Immature natural killer cell (primary cell): ENCODE results near the gene GPC1. TPM values are rescaled to one million over a fixed set of nuclear protein-coding genes. Genes with fewer than 3 reads are reported as not detected.

ENCODE experiments used
- DNase-seq, 3 donors: peaks; one replicate each; pipeline ENCODE4 v3.0.0; 2022; ENCODE audit warnings: mixed read lengths in 1 of 3
- H3K27ac Mint-ChIP-seq, 6 donors: one replicate each; pipeline ENCODE4 v1.8.0; 2020; ENCODE audit warnings: mixed read lengths in 6 of 6, mild to moderate bottlenecking in 5 of 6, inconsistent platforms in 4 of 6, moderate library complexity in 3 of 6
- H3K27me3 Mint-ChIP-seq, 3 donors: one replicate each; pipeline ENCODE4 v1.8.0; 2020 to 2021; ENCODE audit warnings: low read depth in 3 of 3, mild to moderate bottlenecking in 3 of 3, mixed read lengths in 3 of 3, moderate library complexity in 3 of 3, inconsistent platforms in 1 of 3
- H3K36me3 Mint-ChIP-seq, 3 donors: one replicate each; pipeline ENCODE4 v1.8.0; 2020; ENCODE audit warnings: mixed read lengths in 3 of 3, inconsistent platforms in 2 of 3, mild to moderate bottlenecking in 2 of 3
- H3K4me1 Mint-ChIP-seq, 2 donors: one replicate each; pipeline ENCODE4 v1.8.0; 2020; ENCODE audit warnings: inconsistent platforms in 2 of 2, mild to moderate bottlenecking in 2 of 2, mixed read lengths in 2 of 2, moderate library complexity in 1 of 2
- H3K4me3 Mint-ChIP-seq, 5 donors: one replicate each; pipeline ENCODE4 v1.8.0; 2020; ENCODE audit warnings: mild to moderate bottlenecking in 5 of 5, mixed read lengths in 5 of 5, inconsistent platforms in 3 of 5, moderate library complexity in 3 of 5
- H3K9me3 Mint-ChIP-seq, 6 donors: one replicate each; pipeline ENCODE4 v1.8.0; 2020; ENCODE audit warnings: mild to moderate bottlenecking in 6 of 6, mixed read lengths in 6 of 6, inconsistent platforms in 4 of 6, moderate library complexity in 3 of 6
- polyA plus RNA-seq, 3 donors: library from polyadenylated mRNA; unstranded; fragments of 300-500 nt; fragmentation: Illumina TruSeq; gene quantifications; one replicate each; pipeline ENCODE4 v1.2.3, GENCODE V29; 2021

GPC1 gene
- polyA plus RNA-seq, 3 donors from 2014 or later = not detected

- Mint-ChIP-seq H3K27ac (no peak overlapping the region), H3K4me1 (no peaks in the 10 kb centered on the region), H3K9me3 (peaks cover 0 to 10% (median 3%) of the 10 kb centered on the region in 6 donors), H3K27me3 (peaks cover 0 to 4% (median 0%) of the 10 kb centered on the region in 3 donors), H3K4me3 (no peak overlapping the region), H3K36me3 (peaks cover 0 to 3% (median 0%) of the 10 kb centered on the region in 3 donors)
- DNase-seq = no peak
Measured at GRCh38 chr2:240425697-240426096, 9.8 kb upstream of the GPC1 start.

GRCh38 chr2:240426845-240427721, 8.4 kb upstream of the GPC1 start:
- peaks cover 0 to 8% (median 1%) of the 10 kb centered on the region in 6 donors for H3K9me3 Mint-ChIP-seq
- H3K4me1 Mint-ChIP-seq = no peaks in the 10 kb centered on the region
- peaks cover 0 to 4% (median 0%) of the 10 kb centered on the region in 3 donors for H3K27me3 Mint-ChIP-seq
- H3K27ac Mint-ChIP-seq = no peak overlapping the region
- no peak for DNase-seq
- H3K4me3 Mint-ChIP-seq = no peak overlapping the region
- peaks cover 0 to 3% (median 0%) of the 10 kb centered on the region in 3 donors for H3K36me3 Mint-ChIP-seq

DNA sequence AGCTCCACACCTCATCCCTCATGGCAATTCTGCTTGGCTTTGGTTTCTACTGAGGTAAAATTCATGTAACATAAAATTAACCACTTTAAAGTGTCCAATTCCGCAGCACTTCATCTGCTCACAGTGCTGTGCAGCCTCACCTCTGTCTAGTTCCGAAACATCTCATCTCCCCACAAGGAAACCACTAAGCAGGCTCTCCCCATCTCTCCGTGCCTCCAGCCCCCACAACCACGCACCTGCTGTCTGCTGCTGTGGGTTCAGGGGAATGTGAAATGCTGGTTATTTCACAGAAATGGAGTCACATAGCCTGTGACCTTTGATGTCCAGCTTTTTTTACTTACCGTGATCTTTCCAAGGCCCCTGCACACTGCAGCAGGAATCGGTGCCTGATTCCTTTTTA, 7.7 kb upstream of the GPC1 start:
- peaks cover 0 to 4% (median 3%) of the 10 kb centered on the region in 3 donors for H3K27me3 Mint-ChIP-seq
- DNase-seq = no peak
- no peak overlapping the region for H3K4me3 Mint-ChIP-seq
- H3K27ac Mint-ChIP-seq = no peak overlapping the region
- H3K36me3 Mint-ChIP-seq = peaks cover 0 to under 1% (median 0%) of the 10 kb centered on the region in 3 donors
- no peaks in the 10 kb centered on the region for H3K4me1 Mint-ChIP-seq
- peaks cover 0 to 1% (median 0%) of the 10 kb centered on the region in 6 donors for H3K9me3 Mint-ChIP-seq

DNA sequence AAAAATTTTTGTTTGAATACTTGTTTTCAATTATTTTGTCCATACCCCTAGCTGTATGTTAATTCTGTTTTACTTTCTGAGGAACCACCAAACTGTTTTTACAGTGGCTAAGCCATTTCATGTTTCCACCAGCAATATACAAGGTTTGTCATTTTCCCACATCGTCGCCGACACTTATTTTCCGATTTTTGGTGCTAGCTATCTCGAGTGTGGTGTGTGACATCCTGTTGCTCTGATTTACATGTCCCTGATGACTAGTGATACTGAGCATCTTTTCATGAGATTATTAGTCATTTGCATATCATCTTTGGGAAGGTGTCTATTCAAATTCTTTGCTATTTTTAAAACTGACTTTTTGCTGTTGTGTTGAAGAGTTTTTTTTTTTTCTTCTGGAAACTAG, 7.2 kb upstream of the GPC1 start:
- no peaks in the 10 kb centered on the region for H3K36me3 Mint-ChIP-seq

GRCh38 chr2:240429341-240429871, 6.1 kb upstream of the GPC1 start:
- Mint-ChIP-seq H3K27ac (no peak overlapping the region), H3K27me3 (peaks cover 0 to 4% (median 3%) of the 10 kb centered on the region in 3 donors), H3K4me1 (peaks cover under 1 to 2% of the 10 kb centered on the region in 2 donors), H3K36me3 (no peaks in the 10 kb centered on the region), H3K4me3 (no peak overlapping the region), H3K9me3 (no peaks in the 10 kb centered on the region)
- DNase-seq = no peak

More for the DNA sequence above, 7.2 kb upstream of the GPC1 start:
- no peaks in the 10 kb centered on the region for H3K4me1 Mint-ChIP-seq
- H3K27ac Mint-ChIP-seq = no peak overlapping the region
- no peak for DNase-seq
- peaks cover 0 to 4% (median 3%) of the 10 kb centered on the region in 3 donors for H3K27me3 Mint-ChIP-seq
- H3K9me3 Mint-ChIP-seq = no peaks in the 10 kb centered on the region
- no peak overlapping the region for H3K4me3 Mint-ChIP-seq

- Mint-ChIP-seq H3K4me1 (peaks cover 4 to 5% of the 10 kb centered on the region in 2 donors), H3K9me3 (no peaks in the 10 kb centered on the region), H3K27ac (no peak overlapping the region), H3K4me3 (no peak overlapping the region), H3K27me3 (peaks cover 0 to 7% (median 6%) of the 10 kb centered on the region in 3 donors), H3K36me3 (no peaks in the 10 kb centered on the region)
- DNase-seq = no peak
Measured at GRCh38 chr2:240429872-240430491, 5.5 kb upstream of the GPC1 start.

DNA sequence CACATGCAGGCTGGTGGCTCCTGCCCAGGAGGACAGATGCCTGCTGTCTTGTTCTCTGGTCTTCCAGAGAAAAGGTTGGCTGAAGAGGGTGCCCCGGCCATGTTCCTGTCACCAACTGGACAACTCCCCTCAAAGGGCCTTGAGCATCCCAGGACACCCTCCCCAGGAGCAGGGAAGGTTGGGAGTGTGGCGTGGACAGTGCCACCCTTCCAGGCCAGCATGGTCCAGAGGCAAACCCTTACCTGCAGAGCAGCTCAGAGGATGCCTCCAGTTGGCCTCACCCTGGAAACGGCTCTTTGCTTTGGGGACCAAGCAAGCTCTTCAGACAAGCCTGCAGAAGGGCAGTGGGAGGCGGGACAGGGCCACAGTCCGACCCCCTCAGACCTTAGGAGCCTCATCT, 4.9 kb upstream of the GPC1 start:
- no peak overlapping the region for H3K4me3 Mint-ChIP-seq
- H3K9me3 Mint-ChIP-seq = no peaks in the 10 kb centered on the region
- no peak for DNase-seq
- H3K27ac Mint-ChIP-seq = no peak overlapping the region
- H3K36me3 Mint-ChIP-seq = no peaks in the 10 kb centered on the region
- H3K27me3 Mint-ChIP-seq = peaks cover 0 to 7% (median 6%) of the 10 kb centered on the region in 3 donors
- peaks cover 4 to 5% of the 10 kb centered on the region in 2 donors for H3K4me1 Mint-ChIP-seq

DNA sequence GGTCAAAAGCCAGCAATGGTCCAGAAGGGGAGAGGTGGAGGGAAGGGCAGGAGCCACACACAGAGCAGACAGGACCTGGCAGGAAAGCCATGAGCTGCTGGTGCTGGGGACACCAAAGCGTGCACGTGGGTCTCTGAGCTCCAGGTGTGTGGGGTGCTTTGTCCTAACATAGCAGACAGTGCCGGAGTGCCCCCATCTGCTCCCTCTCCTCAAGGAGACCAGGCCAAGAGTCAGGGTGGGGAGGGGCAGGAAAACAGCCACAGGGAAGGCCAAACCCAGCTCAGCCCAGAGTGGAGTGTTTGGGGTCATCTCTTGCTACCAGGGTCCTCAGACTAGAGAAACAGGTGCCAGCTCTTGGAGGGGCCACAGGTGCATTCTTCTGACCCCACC, 4.2 kb upstream of the GPC1 start:
- DNase-seq = no peak
- H3K27me3 Mint-ChIP-seq = peaks cover 0 to 7% (median 6%) of the 10 kb centered on the region in 3 donors
- H3K9me3 Mint-ChIP-seq = no peaks in the 10 kb centered on the region
- peaks cover 4 to 5% of the 10 kb centered on the region in 2 donors for H3K4me1 Mint-ChIP-seq
- H3K36me3 Mint-ChIP-seq = no peaks in the 10 kb centered on the region
- no peak overlapping the region for H3K4me3 Mint-ChIP-seq
- H3K27ac Mint-ChIP-seq = no peak overlapping the region

- H3K4me3 Mint-ChIP-seq = peak overlapping the region in 2 of 5 donors; percentile 14 to 33
- H3K27me3 Mint-ChIP-seq = peaks cover 0 to 6% (median 5%) of the 10 kb centered on the region in 3 donors
- H3K9me3 Mint-ChIP-seq = no peaks in the 10 kb centered on the region
- no peak for DNase-seq
- no peaks in the 10 kb centered on the region for H3K36me3 Mint-ChIP-seq
- no peak overlapping the region for H3K27ac Mint-ChIP-seq
- H3K4me1 Mint-ChIP-seq = peaks cover 5% of the 10 kb centered on the region in 2 donors
Measured at GRCh38 chr2:240431661-240432424, 3.6 kb upstream of the GPC1 start.

DNA sequence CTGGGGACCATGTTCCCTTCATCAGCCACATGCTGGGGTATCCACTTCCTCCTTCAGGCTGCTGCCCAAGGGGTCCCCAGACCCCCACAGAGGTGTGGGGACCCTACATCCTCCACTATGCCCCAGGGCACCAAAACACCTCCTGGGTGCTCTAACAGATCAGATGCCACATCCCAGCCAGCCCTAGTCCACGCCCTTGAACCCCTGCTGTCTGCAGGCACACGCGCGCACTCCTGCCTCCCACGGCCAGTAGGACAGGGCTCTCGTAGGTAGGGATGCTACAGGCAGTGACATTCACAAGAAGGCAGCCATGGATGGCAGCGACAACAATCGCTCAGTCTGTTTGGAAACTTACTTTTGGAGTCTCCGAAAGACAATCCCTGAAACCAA, 3.0 kb upstream of the GPC1 start:
- Mint-ChIP-seq H3K27me3 (peaks cover 0 to 9% (median 8%) of the 10 kb centered on the region in 3 donors), H3K36me3 (no peaks in the 10 kb centered on the region), H3K9me3 (no peaks in the 10 kb centered on the region), H3K4me1 (peaks cover 5 to 7% of the 10 kb centered on the region in 2 donors), H3K4me3 (no peak overlapping the region), H3K27ac (no peak overlapping the region)
- no peak for DNase-seq

GRCh38 chr2:240432820-240433801, 2.4 kb upstream of the GPC1 start:
- peaks cover 0 to 12% (median 9%) of the 10 kb centered on the region in 3 donors for H3K27me3 Mint-ChIP-seq
- no peaks in the 10 kb centered on the region for H3K9me3 Mint-ChIP-seq
- no peak for DNase-seq
- H3K27ac Mint-ChIP-seq = no peak overlapping the region
- peak overlapping the region in 3 of 5 donors; percentile 54 to 86 (median 55) for H3K4me3 Mint-ChIP-seq
- peaks cover 5 to 7% of the 10 kb centered on the region in 2 donors for H3K4me1 Mint-ChIP-seq
- no peaks in the 10 kb centered on the region for H3K36me3 Mint-ChIP-seq

DNA sequence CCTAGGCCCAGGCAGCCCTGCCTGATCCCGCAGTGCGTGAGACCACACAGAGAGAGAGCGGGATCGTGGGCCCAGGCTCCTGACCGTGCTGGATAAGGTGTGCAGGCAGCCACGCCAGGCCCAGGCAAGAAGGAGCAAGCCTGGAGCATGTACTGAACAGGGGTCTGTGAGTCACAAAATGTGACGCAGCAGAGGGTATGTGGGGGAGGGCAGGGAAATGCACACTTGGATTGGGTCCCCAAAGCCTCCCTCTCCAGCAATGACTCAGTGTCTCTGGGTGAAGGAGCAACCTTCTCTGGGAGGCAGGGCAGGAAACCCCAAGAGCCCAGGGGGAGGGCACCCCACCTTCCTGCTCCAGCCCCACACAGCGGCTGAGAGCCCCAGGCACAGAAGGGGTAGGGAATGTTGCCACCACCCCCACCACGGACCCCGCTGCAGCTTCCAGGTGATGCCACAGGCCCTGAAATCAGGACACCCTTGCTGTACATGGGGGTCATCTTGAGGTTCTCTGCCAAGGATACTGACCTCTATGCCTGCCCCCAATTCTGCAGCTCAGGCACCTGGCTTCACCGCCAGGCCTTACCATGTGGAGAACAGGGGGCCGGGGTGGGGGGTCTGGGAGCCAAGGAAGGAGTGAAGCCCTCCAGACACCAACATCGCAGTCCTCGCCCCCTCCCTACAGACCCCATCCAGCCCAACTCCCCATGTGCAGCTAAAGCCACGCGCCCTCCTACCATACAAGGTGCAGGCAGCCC, 1.3 kb upstream of the GPC1 start:
- peak overlapping the region in 1 of 6 donors; percentile 22 for H3K27ac Mint-ChIP-seq
- H3K9me3 Mint-ChIP-seq = no peaks in the 10 kb centered on the region
- H3K27me3 Mint-ChIP-seq = peaks cover 2 to 12% (median 9%) of the 10 kb centered on the region in 3 donors
- peak overlapping the region; percentile 78 to 86 (median 78) for H3K4me3 Mint-ChIP-seq
- no peaks in the 10 kb centered on the region for H3K36me3 Mint-ChIP-seq
- H3K4me1 Mint-ChIP-seq = peaks cover 5 to 7% of the 10 kb centered on the region in 2 donors
- DNase-seq = no peak
